ENCODE measurements around the gene CRYGD. TPM values are rescaled to one million over a fixed set of nuclear protein-coding genes. Genes with fewer than 3 reads are reported as not detected.

CRYGD gene
- total RNA-seq, 2 donors from 2014 or later: not detected

DNA sequence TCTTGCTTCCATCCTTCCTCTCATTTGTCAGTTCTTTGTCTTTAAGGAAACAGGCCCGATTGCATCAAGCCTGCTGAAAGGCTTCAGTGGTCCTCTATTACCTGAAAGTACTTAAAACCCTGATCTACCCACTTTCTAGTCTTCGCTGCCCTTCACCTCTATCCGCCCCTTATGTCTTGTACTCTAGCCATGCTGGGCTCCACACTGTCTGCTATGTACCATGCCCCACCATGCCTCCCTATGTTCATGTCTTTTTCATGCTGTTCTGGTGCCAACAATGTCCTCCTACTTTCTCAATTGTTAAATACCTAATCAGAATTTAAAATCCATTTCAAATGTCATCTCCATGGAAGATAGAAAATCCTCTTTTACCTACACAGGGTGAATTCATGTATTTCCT lies 28.2 kb downstream of the CRYGD start:
- DNase-seq (no peak), ATAC-seq (no peak)
- intact Hi-C loops (cut with DNase I): no loop called here

DNA sequence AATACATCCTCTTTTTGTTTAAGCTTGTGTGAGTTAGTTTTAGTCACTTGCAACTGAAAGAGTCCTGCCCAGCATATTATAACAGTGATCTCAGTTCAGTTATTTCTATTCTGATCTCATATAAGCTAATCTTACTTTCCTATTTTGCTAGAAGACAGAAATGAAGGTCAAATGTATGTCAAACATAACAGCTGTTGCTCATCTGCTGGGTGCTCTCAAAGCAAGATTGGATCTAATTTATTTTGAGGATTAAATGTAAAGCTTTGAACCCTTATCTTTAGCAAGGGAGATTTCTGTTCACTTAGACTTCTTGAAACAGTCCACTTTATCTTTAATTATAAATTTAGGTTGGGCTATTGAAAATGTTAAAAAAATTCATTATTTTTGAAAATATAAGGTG lies 31.2 kb downstream of the CRYGD start:
- DNase-seq: no peak
- no peak for ATAC-seq
- intact Hi-C loops (cut with DNase I): no loop called here

DNA sequence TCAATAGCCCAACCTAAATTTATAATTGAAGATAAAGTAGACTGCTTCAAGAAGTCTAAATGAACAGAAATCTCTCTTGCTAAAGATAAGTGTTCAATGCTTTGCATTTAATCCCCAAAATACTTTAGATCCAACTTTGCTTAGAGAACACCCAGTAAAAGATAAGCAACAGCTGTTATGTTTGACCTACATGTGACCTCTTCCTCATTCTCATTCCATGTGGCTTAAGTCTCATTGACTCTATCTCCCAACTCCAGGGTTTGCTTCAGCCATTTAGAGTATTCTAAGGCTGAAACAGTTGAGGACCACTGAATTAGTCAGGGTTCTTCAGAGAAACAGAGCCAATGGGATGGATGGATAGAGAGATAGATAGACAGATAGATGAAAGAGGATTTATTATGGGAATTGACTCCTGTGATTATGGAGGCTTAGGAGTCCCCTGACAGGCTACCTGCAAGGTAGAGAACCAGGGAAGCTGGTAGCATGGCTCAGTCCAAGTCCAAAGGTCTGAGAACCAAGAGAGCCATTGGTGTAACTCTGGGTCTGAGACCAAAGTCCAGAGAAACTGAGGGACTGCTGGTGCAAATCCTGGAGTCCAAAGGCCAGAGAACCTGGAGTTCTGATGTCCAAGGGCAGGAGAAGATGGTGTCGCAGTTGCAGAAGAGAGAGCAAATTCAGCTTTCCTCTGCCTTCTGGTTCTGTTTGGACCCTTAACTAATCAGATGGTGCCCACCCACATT lies 32.1 kb downstream of the CRYGD start:
- no peak for ATAC-seq
- intact Hi-C loops (cut with DNase I): no loop called here
- DNase-seq: no peak

DNA sequence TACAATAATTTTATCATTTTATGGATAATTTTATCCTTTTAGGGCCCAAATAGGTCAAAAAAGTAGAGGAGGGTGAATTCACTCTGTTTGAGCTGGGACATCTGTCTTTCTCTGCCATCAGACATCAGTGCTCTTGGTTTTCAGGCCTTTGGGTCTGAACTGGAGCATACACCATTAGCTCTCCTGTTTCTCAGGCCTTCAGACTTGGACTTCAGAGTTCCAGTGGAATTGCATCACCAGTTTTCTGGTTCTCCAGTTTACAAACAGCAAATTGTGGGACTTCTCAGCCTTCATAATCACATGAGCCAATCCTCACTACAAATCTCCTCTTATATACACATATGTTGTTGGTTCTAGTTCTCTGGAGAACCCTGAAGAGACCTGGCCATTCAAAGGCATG lies 33.9 kb downstream of the CRYGD start:
- DNase-seq (no peak), ATAC-seq (no peak)
- intact Hi-C loops (cut with DNase I): no loop called here

DNA sequence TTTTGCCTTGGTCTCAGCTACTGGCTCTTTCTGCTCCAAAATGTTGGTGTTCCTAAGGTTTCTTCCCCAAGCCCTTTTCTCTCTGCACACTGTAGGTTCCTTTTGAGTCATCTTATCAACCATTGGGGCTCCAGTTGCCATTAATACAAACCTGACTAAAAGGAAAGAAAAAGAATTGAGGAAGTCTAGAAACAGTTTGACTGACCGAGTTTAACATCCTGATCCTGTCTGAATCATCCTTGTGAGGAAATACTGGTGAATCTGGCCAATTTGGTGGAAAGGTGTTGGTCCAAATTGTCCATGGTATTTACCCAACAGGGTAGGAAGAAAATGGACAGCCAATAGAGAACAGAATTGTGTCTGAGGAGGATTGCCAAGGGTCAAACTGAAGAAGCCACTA lies 38.3 kb downstream of the CRYGD start:
- intact Hi-C loops (cut with DNase I): no loop called here
- ATAC-seq: no peak
- DNase-seq: no peak

DNA sequence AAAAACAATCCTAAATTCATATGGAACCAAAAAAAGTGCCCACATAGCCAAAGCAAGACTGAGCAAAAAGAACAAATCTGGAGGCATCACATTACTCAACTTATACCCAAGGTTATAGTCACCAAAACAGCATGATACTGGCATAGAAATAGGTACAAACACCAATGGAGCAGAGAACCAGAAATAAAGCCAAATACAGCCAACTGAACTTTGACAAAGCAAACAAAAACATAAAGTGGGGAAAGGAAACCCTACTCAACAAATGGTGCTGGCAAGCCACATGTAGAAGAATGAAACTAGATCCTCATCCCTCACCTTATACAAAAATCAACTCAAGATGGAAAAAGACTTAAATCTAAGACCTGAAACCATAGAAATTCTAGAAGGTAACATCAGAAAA lies 40.5 kb downstream of the CRYGD start:
- DNase-seq (no peak), ATAC-seq (no peak)
- intact Hi-C loops (cut with DNase I): no loop called here

DNA sequence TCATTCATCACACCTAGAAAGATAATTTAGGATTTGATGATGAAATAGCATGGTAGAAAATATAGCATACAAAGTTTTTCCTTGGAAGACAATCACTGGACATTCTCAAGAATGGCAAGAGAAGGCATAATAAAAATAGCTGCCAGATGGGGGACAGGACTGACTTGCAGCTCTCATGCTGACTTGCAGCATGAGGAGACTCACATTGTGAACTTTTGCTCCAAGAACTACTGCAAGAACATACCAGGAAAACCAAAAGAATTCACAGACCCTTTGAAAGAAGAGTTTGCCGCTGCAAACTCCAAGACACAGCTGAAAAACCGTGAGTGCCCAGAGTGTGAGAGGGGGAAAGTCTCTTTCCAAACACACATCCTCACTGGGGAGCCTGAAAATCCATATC lies 47.0 kb downstream of the CRYGD start:
- ATAC-seq (no peak), DNase-seq (no peak)
- intact Hi-C loops (cut with DNase I): loop anchor here in 1 of 2 donors (10.0 kb wide), 1 partner anchor 332 kb away; no protein-coding TSS in a partner anchor

DNA sequence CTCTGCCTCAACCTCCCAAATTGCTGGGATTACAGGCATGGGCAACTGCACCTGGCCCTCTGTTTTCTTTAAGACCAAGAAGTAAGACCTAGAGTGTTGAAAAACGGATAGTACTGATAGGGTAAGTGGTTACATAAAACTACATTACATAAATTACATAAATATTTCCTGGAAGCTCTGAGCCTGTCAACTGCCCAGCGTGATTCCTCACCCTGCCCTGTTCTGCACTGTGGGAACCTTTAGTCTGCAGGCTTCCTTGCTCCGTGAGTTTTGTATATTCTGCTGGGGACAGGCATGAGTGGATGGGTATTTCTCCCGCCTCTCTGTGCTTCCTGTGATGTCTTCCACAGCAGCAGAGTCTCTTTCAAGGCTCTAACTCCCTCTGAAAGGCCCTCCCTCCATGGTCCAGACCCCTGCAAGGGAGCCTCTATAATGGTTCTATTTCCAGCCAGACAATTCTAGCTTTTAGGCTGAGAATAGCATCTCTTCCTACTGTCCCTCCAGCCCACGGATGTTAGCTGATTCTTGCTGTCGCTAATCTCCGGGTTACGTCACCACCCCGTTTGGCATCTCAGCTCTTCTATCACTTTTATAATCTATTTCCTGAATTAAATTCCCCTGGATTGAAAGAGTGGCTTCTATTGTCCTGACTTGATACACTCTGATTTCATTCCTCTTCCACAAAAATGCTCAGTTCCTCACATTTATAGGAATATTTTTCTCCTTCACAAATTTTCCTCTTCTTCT lies 49.5 kb downstream of the CRYGD start:
- ATAC-seq (peak in 1 of 2 donors; percentile 38), DNase-seq (no peak)
- intact Hi-C loops (cut with DNase I): loop anchor here (5.0 to 10.0 kb wide), 2 partner anchors 330 to 332 kb away; no protein-coding TSS in a partner anchor

DNA sequence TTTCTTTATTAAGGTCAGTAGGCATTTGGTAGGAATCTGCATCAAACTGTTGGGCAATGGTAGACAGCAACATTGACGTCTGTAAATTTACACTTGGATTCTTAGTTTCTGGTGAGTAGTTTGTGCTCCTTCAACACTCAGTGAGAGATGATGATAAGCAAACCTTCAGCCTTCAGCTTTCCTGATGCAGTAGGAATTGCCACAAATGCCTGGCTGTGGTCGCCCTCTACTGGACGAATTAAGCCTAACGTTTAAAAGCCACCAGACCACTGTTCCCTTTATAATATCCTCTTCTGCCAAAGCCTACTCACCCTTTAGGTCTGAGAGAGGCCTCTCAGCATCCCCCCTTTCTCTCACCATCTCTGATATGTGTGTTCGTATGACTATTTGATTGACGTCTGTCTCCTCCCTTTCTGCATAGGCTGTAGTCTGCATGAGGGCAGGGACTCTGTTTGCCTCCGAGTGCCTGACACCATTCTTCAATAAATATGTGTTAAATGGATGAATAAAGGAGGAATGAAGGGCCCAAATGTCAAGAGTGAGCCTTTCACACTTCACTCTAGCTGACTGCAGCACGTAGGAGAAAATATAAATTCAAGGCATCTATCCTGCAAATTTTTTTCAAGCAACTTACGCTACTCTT lies 52.0 kb downstream of the CRYGD start:
- ATAC-seq (peak; percentile 78 to 85), DNase-seq (peak; percentile 51)
- intact Hi-C loops (cut with DNase I): loop anchor here (5.0 to 10.0 kb wide), 2 partner anchors 328 to 330 kb away; no protein-coding TSS in a partner anchor

Other genes starting within 250 kb of the CRYGD start
- gene PLEKHM3, start 99.0 kb downstream of the CRYGD start, total RNA-seq: 10 to 100 TPM in 1 of 2 donors, 1 to 10 TPM in 1; 8.2 to 10.7 TPM
- gene CRYGC, start 5.3 kb upstream of the CRYGD start, total RNA-seq: not detected
- gene CRYGB, start 21.6 kb upstream of the CRYGD start, total RNA-seq: not detected
- not detected for gene CRYGA, start 39.1 kb upstream of the CRYGD start, total RNA-seq
- gene C2orf80, start 65.5 kb upstream of the CRYGD start, total RNA-seq: not detected
- 10 to 100 TPM; 36.5 to 79.9 TPM for gene IDH1, start 130.5 kb upstream of the CRYGD start, total RNA-seq
- 10 to 100 TPM; 17.2 to 18.6 TPM for gene PIKFYVE, start 141.7 kb upstream of the CRYGD start, total RNA-seq